Testis (tissue), 3 donors: ENCODE data around the gene FAM163B. TPM values are rescaled to one million over a fixed set of nuclear protein-coding genes. Genes with fewer than 3 reads are reported as not detected.

Experiments used
- DNase-seq: peaks from one replicate; pipeline ENCODE4 v3.0.0-alpha.2; 2019
- H3K27ac ChIP-seq, 2 donors: fragments of 200-600 bp; sonication (generic); one replicate each; pipeline ENCODE4 v1.5.1; 2019
- H3K27me3 ChIP-seq: fragments of 200-600 bp; sonication (generic); one replicate; pipeline ENCODE4 v1.5.1; 2019
- H3K36me3 ChIP-seq: fragments of 200-600 bp; sonication (generic); one replicate; pipeline ENCODE4 v1.5.1; 2017; ENCODE audit warnings: low read depth; ENCODE audit errors: missing control alignments
- H3K4me1 ChIP-seq: fragments of 200-600 bp; sonication (generic); one replicate; pipeline ENCODE4 v1.5.1; 2019
- H3K4me3 ChIP-seq, 2 donors: fragments of 200-600 bp; sonication (generic); one replicate each; pipeline ENCODE4 v1.5.1; 2017 to 2019
- H3K9me3 ChIP-seq: fragments of 200-600 bp; sonication (generic); one replicate; pipeline ENCODE4 v1.5.1; 2017
- POLR2A ChIP-seq: fragments of 450-650 bp; IDR thresholded peaks from one replicate; pipeline ENCODE4 v1.6.1; 2017; ENCODE audit warnings: antibody characterized with exemption, mild to moderate bottlenecking, moderate library complexity
- WGBS, 2 donors: methylation state at CpG; one replicate each; pipeline ENCODE4 v1.1.5; 2018; 5-methylcytosine and 5-hydroxymethylcytosine counted together
- intact Hi-C: fragments of 100-400 bp; cut with DNase I; formaldehyde crosslinking; loops from one replicate; pipeline ENCODE4 v1.15.1; 2023; ENCODE audit warnings: low total_unique reads
- polyA plus RNA-seq: library from polyadenylated mRNA; stranded (reverse); fragments of 350-450 nt; fragmentation: Illumina TruSeq; extraction: RNeasy Lipid Tissue Mini Kit (QIAGEN cat#74804); gene quantifications from one replicate; pipeline ENCODE4 v1.2.3, GENCODE V29; 2014; ENCODE audit warnings: low read depth, low replicate concordance; ENCODE audit not compliant: insufficient read depth
- total RNA-seq, 2 donors: library from RNA; depleted of rRNA; stranded (reverse); fragments of >200 nt; gene quantifications; one replicate each; pipeline ENCODE4 v1.2.3, GENCODE V29; 2016
- TF ChIP-seq, protein P1 (sequence below), 3 experiments: fragments of 450-650 bp in 2 of 3; fragments of 200-600 bp in 1 of 3; sonication (generic) in 1 of 3; IDR thresholded peaks; one replicate each; pipeline ENCODE4 v1.5.1; 2016 to 2019; ENCODE audit warnings: antibody characterized with exemption in 3 of 3, mild to moderate bottlenecking in 2 of 3, moderate library complexity in 1 of 3

Gene FAM163B
- total and polyA plus RNA-seq, 3 donors from 2014 or later = 2.2 to 3.8 (median 2.8) TPM

DNA sequence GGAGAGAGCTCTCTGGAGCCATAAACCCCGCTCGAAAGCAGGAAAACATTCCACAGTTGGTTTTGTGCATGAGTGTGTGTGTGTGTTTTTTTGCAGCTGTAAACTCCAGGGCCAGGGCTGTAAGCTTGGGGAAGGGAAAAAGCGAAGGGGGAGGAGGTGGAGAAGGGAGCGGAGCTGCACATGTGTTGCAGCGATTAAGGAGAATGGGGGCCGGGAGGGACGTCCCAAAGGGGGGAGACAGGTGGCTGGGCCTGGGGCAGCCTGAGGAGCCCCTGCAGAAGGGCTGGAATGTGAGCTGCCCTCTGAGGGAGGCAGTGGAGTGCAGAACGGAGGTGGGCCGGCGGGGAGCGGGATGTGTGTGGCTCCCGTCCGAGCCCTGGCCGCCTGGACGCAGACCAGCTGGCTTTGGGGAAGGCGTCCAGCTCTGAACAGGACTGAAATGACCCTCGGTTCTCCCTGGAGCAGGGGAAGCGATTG, 81.7 kb downstream of the FAM163B start:
- H3K36me3 ChIP-seq = no peaks in the 10 kb centered on the region
- DNase-seq = peak; percentile 61
- no peaks in the 10 kb centered on the region for H3K27me3 ChIP-seq
- no peak overlapping the region for H3K4me3 ChIP-seq
- 51 to 55% methylated on average over 16 to 18 of the region's 18 CpGs for WGBS, 2 donors
- H3K4me1 ChIP-seq = peaks cover 44% of the 10 kb centered on the region
- TF ChIP-seq, protein P1, sequence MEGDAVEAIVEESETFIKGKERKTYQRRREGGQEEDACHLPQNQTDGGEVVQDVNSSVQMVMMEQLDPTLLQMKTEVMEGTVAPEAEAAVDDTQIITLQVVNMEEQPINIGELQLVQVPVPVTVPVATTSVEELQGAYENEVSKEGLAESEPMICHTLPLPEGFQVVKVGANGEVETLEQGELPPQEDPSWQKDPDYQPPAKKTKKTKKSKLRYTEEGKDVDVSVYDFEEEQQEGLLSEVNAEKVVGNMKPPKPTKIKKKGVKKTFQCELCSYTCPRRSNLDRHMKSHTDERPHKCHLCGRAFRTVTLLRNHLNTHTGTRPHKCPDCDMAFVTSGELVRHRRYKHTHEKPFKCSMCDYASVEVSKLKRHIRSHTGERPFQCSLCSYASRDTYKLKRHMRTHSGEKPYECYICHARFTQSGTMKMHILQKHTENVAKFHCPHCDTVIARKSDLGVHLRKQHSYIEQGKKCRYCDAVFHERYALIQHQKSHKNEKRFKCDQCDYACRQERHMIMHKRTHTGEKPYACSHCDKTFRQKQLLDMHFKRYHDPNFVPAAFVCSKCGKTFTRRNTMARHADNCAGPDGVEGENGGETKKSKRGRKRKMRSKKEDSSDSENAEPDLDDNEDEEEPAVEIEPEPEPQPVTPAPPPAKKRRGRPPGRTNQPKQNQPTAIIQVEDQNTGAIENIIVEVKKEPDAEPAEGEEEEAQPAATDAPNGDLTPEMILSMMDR (IDR thresholded peaks at IDR 0.05) = no peak
- no peak for TF ChIP-seq POLR2A
- no peaks in the 10 kb centered on the region for H3K9me3 ChIP-seq
- intact Hi-C loops = no loop called here
- H3K27ac ChIP-seq = no peak overlapping the region

Other genes starting within 250 kb of the FAM163B start
- 100 to 1,000 TPM; 150 to 151 TPM for gene SURF4, start 233.3 kb downstream of the FAM163B start, total RNA-seq
- gene SURF4, start 233.3 kb downstream of the FAM163B start, polyA plus RNA-seq = 163 TPM
- gene STKLD1, start 233.0 kb downstream of the FAM163B start, total RNA-seq = 10 to 100 TPM in 1 of 2 donors, 1 to 10 TPM in 1; 8.4 to 20.9 TPM
- gene STKLD1, start 233.0 kb downstream of the FAM163B start, polyA plus RNA-seq = 33.1 TPM
- gene REXO4, start 191.4 kb downstream of the FAM163B start, total RNA-seq = 10 to 100 TPM; 31.4 to 31.5 TPM
- gene REXO4, start 191.4 kb downstream of the FAM163B start, polyA plus RNA-seq = 36.7 TPM
- gene ADAMTS13, start 187.0 kb downstream of the FAM163B start, total RNA-seq = 10 to 100 TPM; 15.4 to 21.2 TPM
- 15.6 TPM for gene ADAMTS13, start 187.0 kb downstream of the FAM163B start, polyA plus RNA-seq
- gene CACFD1, start 149.4 kb downstream of the FAM163B start, total RNA-seq = 10 to 100 TPM; 43.3 to 47.9 TPM
- 34.7 TPM for gene CACFD1, start 149.4 kb downstream of the FAM163B start, polyA plus RNA-seq
- 1 to 10 TPM; 2.6 to 3.5 TPM for gene SLC2A6, start 130.3 kb downstream of the FAM163B start, total RNA-seq
- 2.9 TPM for gene SLC2A6, start 130.3 kb downstream of the FAM163B start, polyA plus RNA-seq
- not detected for gene MYMK, start 84.4 kb downstream of the FAM163B start, total RNA-seq
- gene MYMK, start 84.4 kb downstream of the FAM163B start, polyA plus RNA-seq = 0.87 TPM
- 10 to 100 TPM in 1 of 2 donors, 1 to 10 TPM in 1; 9.4 to 11.1 TPM for gene ADAMTSL2, start 74.7 kb downstream of the FAM163B start, total RNA-seq
- gene ADAMTSL2, start 74.7 kb downstream of the FAM163B start, polyA plus RNA-seq = 3.8 TPM
- under 1 TPM in 1 of 2 donors, not detected in 1; 0.06 TPM for gene DBH, start 27.0 kb upstream of the FAM163B start, total RNA-seq
- not detected for gene DBH, start 27.0 kb upstream of the FAM163B start, polyA plus RNA-seq
- gene SARDH, start 129.0 kb upstream of the FAM163B start, total RNA-seq = 1 to 10 TPM; 5.1 to 7.2 TPM
- 2.6 TPM for gene SARDH, start 129.0 kb upstream of the FAM163B start, polyA plus RNA-seq